HepG2 (cell line): ENCODE data around the gene CPLX3. TPM values are rescaled to one million over a fixed set of nuclear protein-coding genes. Genes with fewer than 3 reads are reported as not detected.
A peak's percentile ranks its signal among the peaks of the same experiment; 100 is the strongest.

Source experiments
- MXI1 ChIP-seq: IDR thresholded peaks from 3 replicates; pipeline ENCODE4 v1.6.1; 2012; ENCODE audit warnings: low read depth, low read length, inconsistent platforms, borderline replicate concordance
- POLR2A ChIP-seq, 2 experiments: IDR thresholded peaks; 2 replicates each; pipeline ENCODE4 v1.6.1; 2011; ENCODE audit warnings: low read depth in 2 of 2, low read length in 2 of 2, mild to moderate bottlenecking in 1 of 2, moderate library complexity in 1 of 2; ENCODE audit not compliant: insufficient read depth in 1 of 2
- POLR2G ChIP-seq: fragments of 200-400 bp; formaldehyde crosslinking; IDR thresholded peaks from 2 replicates; pipeline ENCODE4 v1.6.1; 2018; ENCODE audit warnings: mild to moderate bottlenecking, low read depth, low read length, moderate library complexity
- YEATS4 ChIP-seq: sonication (generic); formaldehyde crosslinking; IDR thresholded peaks from 2 replicates; pipeline ENCODE4 v1.4.0; 2020; ENCODE audit warnings: missing genetic modification reagents, borderline replicate concordance
- ZFP36L1 ChIP-seq: sonication (generic); formaldehyde crosslinking; IDR thresholded peaks from 2 replicates; pipeline ENCODE4 v1.8.0; 2022; ENCODE audit warnings: mild to moderate bottlenecking, missing genetic modification reagents, moderate library complexity
- ZMYM2 ChIP-seq: sonication (generic); formaldehyde crosslinking; IDR thresholded peaks from 2 replicates; pipeline ENCODE4 v1.8.0; 2022; ENCODE audit warnings: mild to moderate bottlenecking, missing genetic modification reagents
- ZNF24 ChIP-seq: fragments of 450-650 bp; IDR thresholded peaks from 2 replicates; pipeline ENCODE4 v1.6.1; 2017; ENCODE audit warnings: antibody characterized with exemption, mild to moderate bottlenecking
- ZNF776 ChIP-seq: sonication (generic); formaldehyde crosslinking; IDR thresholded peaks from 2 replicates; pipeline ENCODE4 v1.4.0; 2020; ENCODE audit warnings: mild to moderate bottlenecking, missing genetic modification reagents
- polyA plus RNA-seq, 8 experiments: library from polyadenylated mRNA; depleted of rRNA in 3 of 8; stranded (reverse) in 7 of 8; unstranded in 1 of 8; fragments of >200 nt; fragmentation: Illumina TruSeq in 4 of 8; extraction: Trizol in 4 of 8; gene quantifications; 2 replicates each; pipeline versions ENCODE4 v1.2.1 to v1.2.3, GENCODE V29; 2011 to 2016; ENCODE audit warnings: low read depth in 4 of 8, missing spikeins in 1 of 8, mixed read lengths in 1 of 8; ENCODE audit not compliant: insufficient read depth in 1 of 8
- total RNA-seq, 5 experiments: library from RNA; depleted of rRNA; stranded (reverse); fragments of >200 nt; fragmentation: Illumina TruSeq; extraction: Trizol; gene quantifications; 2 replicates each; pipeline ENCODE4 v1.2.3, GENCODE V29; 2016; ENCODE audit warnings: low read depth in 1 of 5
- TF ChIP-seq, protein P1 (sequence below): sonication (generic); formaldehyde crosslinking; IDR thresholded peaks from 2 replicates; pipeline ENCODE4 v1.5.0; 2020; ENCODE audit warnings: missing genetic modification reagents, mild to moderate bottlenecking, borderline replicate concordance
- TF ChIP-seq, protein P2 (sequence below), 2 experiments: sonication (generic) in 1 of 2; formaldehyde crosslinking in 1 of 2; IDR thresholded peaks; 2 replicates each; pipeline versions ENCODE4 v1.6.1 to v1.9.0; 2014 to 2022; ENCODE audit warnings: antibody characterized with exemption in 1 of 2, borderline replicate concordance in 1 of 2, inconsistent platforms in 1 of 2, low read depth in 1 of 2, missing genetic modification reagents in 1 of 2
- TF ChIP-seq, protein P3 (sequence below): sonication (generic); formaldehyde crosslinking; IDR thresholded peaks from 2 replicates; pipeline ENCODE4 v1.5.1; 2020; ENCODE audit warnings: mild to moderate bottlenecking, missing genetic modification reagents, moderate library complexity
- TF ChIP-seq, protein P4 (sequence below): sonication (generic); formaldehyde crosslinking; IDR thresholded peaks from 2 replicates; pipeline ENCODE4 v1.4.0; 2020; ENCODE audit warnings: missing genetic modification reagents, borderline replicate concordance

The CPLX3 gene
- total and polyA plus RNA-seq, 2 of the 13 experiments (the other 11 are each of a cell fraction or from before 2014, with no cell fraction given): not detected

DNA sequence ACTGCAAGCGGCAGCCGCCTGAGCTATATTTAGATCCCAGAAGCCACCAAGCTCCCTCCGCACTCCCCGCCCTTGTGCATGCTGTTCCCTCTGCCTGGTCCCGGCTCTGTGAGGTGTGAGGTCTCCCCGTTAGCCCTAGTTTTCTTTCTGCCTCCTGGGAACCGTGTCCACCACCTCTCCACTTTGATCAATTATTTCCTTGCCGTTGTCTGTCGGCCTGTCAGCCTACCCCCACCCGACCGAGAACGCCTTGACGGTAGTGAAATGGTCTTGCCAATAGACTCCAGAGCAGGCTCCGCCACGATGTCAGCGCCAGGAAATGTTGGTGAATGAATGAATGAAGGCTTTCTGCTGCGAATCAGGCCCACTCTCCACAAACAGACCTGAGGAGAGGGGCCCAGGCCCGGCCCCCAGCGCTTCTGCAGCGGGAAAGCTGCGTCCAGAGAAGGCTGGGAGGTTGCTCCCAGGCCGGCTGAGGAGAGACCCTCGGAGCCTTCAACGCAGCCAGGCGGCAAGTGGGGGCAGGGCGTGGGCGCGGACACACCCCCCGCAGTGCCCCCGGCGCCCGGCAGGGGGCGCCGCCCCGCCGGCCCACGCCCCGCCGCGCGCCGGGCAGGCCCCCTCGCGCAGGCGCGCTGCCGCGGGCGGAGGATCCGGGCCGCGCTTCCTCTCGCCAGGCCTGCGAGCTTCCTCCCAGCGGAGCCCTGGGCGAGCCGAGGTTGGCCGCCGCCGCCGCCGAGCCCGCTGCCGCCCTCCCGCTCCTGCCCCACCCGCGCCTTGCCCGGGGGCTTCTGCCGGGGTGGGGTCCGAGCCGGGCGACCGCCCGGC, 44.8 kb upstream of the CPLX3 start, which contains the start of gene CSK (continued):
- TF ChIP-seq, protein P1, sequence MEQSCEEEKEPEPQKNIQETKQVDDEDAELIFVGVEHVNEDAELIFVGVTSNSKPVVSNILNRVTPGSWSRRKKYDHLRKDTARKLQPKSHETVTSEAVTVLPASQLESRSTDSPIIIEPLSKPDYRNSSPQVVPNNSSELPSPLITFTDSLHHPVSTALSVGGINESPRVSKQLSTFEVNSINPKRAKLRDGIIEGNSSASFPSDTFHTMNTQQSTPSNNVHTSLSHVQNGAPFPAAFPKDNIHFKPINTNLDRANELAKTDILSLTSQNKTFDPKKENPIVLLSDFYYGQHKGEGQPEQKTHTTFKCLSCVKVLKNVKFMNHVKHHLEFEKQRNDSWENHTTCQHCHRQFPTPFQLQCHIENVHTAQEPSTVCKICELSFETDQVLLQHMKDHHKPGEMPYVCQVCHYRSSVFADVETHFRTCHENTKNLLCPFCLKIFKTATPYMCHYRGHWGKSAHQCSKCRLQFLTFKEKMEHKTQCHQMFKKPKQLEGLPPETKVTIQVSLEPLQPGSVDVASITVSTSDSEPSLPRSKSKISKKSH (CRISPR knock-in tag): no peak
- TF ChIP-seq ZFP36L1 (CRISPR knock-in tag): no peak
- TF ChIP-seq, protein P2, sequence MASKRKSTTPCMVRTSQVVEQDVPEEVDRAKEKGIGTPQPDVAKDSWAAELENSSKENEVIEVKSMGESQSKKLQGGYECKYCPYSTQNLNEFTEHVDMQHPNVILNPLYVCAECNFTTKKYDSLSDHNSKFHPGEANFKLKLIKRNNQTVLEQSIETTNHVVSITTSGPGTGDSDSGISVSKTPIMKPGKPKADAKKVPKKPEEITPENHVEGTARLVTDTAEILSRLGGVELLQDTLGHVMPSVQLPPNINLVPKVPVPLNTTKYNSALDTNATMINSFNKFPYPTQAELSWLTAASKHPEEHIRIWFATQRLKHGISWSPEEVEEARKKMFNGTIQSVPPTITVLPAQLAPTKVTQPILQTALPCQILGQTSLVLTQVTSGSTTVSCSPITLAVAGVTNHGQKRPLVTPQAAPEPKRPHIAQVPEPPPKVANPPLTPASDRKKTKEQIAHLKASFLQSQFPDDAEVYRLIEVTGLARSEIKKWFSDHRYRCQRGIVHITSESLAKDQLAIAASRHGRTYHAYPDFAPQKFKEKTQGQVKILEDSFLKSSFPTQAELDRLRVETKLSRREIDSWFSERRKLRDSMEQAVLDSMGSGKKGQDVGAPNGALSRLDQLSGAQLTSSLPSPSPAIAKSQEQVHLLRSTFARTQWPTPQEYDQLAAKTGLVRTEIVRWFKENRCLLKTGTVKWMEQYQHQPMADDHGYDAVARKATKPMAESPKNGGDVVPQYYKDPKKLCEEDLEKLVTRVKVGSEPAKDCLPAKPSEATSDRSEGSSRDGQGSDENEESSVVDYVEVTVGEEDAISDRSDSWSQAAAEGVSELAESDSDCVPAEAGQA (IDR thresholded peaks at IDR 0.05; ENCODE audit: low read depth): no peak
- TF ChIP-seq, protein P2 (CRISPR knock-in tag; IDR thresholded peaks at IDR 0.05; ENCODE audit: borderline replicate concordance): peak; percentile 66; the same call in 1 of the 2 replicates
- peak; percentile 50; the same call in 1 of the 2 replicates for TF ChIP-seq YEATS4 (CRISPR knock-in tag)
- TF ChIP-seq POLR2A (IDR thresholded peaks at IDR 0.05; ENCODE audit: insufficient read depth in 1 of 2, low read depth in 2 of 2, low read length in 2 of 2): peak in 1 of 2 experiments; percentile 62; a peak in 2 of 4 replicates
- 0 out of 2 replicates have a peak, but pooled peaks have one; percentile 18 for TF ChIP-seq ZNF776 (CRISPR knock-in tag)
- peak; percentile 67; the same call in 1 of the 3 replicates for TF ChIP-seq MXI1
- TF ChIP-seq, protein P3, sequence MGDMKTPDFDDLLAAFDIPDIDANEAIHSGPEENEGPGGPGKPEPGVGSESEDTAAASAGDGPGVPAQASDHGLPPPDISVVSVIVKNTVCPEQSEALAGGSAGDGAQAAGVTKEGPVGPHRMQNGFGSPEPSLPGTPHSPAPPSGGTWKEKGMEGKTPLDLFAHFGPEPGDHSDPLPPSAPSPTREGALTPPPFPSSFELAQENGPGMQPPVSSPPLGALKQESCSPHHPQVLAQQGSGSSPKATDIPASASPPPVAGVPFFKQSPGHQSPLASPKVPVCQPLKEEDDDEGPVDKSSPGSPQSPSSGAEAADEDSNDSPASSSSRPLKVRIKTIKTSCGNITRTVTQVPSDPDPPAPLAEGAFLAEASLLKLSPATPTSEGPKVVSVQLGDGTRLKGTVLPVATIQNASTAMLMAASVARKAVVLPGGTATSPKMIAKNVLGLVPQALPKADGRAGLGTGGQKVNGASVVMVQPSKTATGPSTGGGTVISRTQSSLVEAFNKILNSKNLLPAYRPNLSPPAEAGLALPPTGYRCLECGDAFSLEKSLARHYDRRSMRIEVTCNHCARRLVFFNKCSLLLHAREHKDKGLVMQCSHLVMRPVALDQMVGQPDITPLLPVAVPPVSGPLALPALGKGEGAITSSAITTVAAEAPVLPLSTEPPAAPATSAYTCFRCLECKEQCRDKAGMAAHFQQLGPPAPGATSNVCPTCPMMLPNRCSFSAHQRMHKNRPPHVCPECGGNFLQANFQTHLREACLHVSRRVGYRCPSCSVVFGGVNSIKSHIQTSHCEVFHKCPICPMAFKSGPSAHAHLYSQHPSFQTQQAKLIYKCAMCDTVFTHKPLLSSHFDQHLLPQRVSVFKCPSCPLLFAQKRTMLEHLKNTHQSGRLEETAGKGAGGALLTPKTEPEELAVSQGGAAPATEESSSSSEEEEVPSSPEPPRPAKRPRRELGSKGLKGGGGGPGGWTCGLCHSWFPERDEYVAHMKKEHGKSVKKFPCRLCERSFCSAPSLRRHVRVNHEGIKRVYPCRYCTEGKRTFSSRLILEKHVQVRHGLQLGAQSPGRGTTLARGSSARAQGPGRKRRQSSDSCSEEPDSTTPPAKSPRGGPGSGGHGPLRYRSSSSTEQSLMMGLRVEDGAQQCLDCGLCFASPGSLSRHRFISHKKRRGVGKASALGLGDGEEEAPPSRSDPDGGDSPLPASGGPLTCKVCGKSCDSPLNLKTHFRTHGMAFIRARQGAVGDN: peak; percentile 66
- peak; percentile 57 for TF ChIP-seq POLR2G
- peak; percentile 93 for TF ChIP-seq ZNF24
- TF ChIP-seq, protein P4, sequence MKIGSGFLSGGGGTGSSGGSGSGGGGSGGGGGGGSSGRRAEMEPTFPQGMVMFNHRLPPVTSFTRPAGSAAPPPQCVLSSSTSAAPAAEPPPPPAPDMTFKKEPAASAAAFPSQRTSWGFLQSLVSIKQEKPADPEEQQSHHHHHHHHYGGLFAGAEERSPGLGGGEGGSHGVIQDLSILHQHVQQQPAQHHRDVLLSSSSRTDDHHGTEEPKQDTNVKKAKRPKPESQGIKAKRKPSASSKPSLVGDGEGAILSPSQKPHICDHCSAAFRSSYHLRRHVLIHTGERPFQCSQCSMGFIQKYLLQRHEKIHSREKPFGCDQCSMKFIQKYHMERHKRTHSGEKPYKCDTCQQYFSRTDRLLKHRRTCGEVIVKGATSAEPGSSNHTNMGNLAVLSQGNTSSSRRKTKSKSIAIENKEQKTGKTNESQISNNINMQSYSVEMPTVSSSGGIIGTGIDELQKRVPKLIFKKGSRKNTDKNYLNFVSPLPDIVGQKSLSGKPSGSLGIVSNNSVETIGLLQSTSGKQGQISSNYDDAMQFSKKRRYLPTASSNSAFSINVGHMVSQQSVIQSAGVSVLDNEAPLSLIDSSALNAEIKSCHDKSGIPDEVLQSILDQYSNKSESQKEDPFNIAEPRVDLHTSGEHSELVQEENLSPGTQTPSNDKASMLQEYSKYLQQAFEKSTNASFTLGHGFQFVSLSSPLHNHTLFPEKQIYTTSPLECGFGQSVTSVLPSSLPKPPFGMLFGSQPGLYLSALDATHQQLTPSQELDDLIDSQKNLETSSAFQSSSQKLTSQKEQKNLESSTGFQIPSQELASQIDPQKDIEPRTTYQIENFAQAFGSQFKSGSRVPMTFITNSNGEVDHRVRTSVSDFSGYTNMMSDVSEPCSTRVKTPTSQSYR (CRISPR knock-in tag): peak; percentile 81; the same call in 1 of the 2 replicates
- 0 out of 2 replicates have a peak, but pooled peaks have one; percentile 32 for TF ChIP-seq ZMYM2 (CRISPR knock-in tag)
